HepG2 (cell line): ENCODE data around the gene MYO6. TPM values are rescaled to one million over a fixed set of nuclear protein-coding genes. Genes with fewer than 3 reads are reported as not detected.

Source experiments
- ATAC-seq: fragments of 200-7000 bp; cut with Tn5 transposase; 3 replicates; pipeline ENCODE4 v1.9.1; 2020; ENCODE audit warnings: mild to moderate bottlenecking, moderate library complexity
- BruUV-seq: library from RNA; stranded (reverse); fragments of 400-500 nt; replicated peaks from 2 replicates; lab custom pipeline; 2021; lab: Mats Ljungman, UMichigan
- CTCF ChIA-PET: fragments of 300-600 bp; formaldehyde crosslinking; extraction: SDS; loops from one replicate; lab custom pipeline; 2021; ENCODE audit warnings: low total read pairs, inconsistent platforms, low intra/inter-chr PET ratio; lab: Yijun Ruan, JAX
- POLR2A ChIA-PET: fragments of 350-600 bp; sonication (Branson Sonifier 250); formaldehyde crosslinking; loops from one replicate; lab custom pipeline; 2020; ENCODE audit warnings: antibody characterized with exemption, inconsistent platforms; lab: Yijun Ruan, JAX
- DNase-seq: peaks from one replicate; pipeline ENCODE4 v3.0.0-alpha.2; 2015; ENCODE audit warnings: low spot score
- FAIRE-seq: peaks from 3 replicates; lab custom pipeline; 2011; peaks lifted over from hg19 to GRCh38; lab: Jason Lieb, UNC
- H2AFZ ChIP-seq: one replicate; pipeline ENCODE4 v1.6.1; 2011; ENCODE audit warnings: low read length, inconsistent platforms
- H3K27ac ChIP-seq: fragments of 300-600 bp; 3 replicates; pipeline ENCODE4 v1.8.0; 2011; ENCODE audit warnings: mixed run types, mild to moderate bottlenecking, mixed read lengths, low read length, inconsistent platforms; ENCODE audit not compliant: insufficient read depth; ENCODE audit errors: extremely low read length
- H3K27me3 ChIP-seq, 2 experiments: fragments of 200-600 bp in 1 of 2; 2 replicates in 1 of 2; 3 replicates in 1 of 2; pipeline versions ENCODE4 v1.6.0 to v1.8.0; 2011; ENCODE audit warnings: low read length in 2 of 2, mild to moderate bottlenecking in 2 of 2, moderate library complexity in 2 of 2, inconsistent platforms in 1 of 2; ENCODE audit not compliant: insufficient read depth in 2 of 2, control insufficient read depth in 1 of 2
- H3K36me3 ChIP-seq, 2 experiments: fragments of 200-600 bp in 1 of 2; replicated peaks in 1 of 2; 2 replicates in 1 of 2; 3 replicates in 1 of 2; pipeline versions ENCODE4 v1.5.1 to v1.8.0; 2011; ENCODE audit warnings: low read length in 2 of 2, inconsistent platforms in 1 of 2; ENCODE audit not compliant: insufficient read depth in 2 of 2, control insufficient read depth in 1 of 2
- H3K4me1 ChIP-seq: 2 replicates; pipeline ENCODE4 v1.5.1; 2012; ENCODE audit warnings: low read length, inconsistent platforms; ENCODE audit not compliant: insufficient read depth
- H3K4me2 ChIP-seq: 2 replicates; pipeline ENCODE4 v1.6.0; 2011; ENCODE audit warnings: low read depth, low read length, inconsistent platforms
- H3K4me3 ChIP-seq, 3 experiments: fragments of 200-600 bp in 1 of 3; sonication (generic), shearing (Covaris generic) in 1 of 3; replicated peaks in 1 of 3; 2 replicates each; pipeline ENCODE4 v1.5.1; 2011 to 2016; ENCODE audit warnings: low read length in 3 of 3, inconsistent platforms in 2 of 3, low read depth in 2 of 3, mild to moderate bottlenecking in 2 of 3, control low read depth in 1 of 3, mixed read lengths in 1 of 3; ENCODE audit not compliant: insufficient read depth in 1 of 3
- H3K79me2 ChIP-seq: one replicate; pipeline ENCODE4 v1.6.1; 2011; ENCODE audit warnings: low read length, inconsistent platforms; ENCODE audit not compliant: insufficient read depth
- H3K9ac ChIP-seq: 2 replicates; pipeline ENCODE4 v1.6.0; 2011; ENCODE audit warnings: mild to moderate bottlenecking, low read depth, low read length, inconsistent platforms; ENCODE audit not compliant: insufficient read depth
- H3K9me3 ChIP-seq: 2 replicates; pipeline ENCODE4 v1.5.1; 2012; ENCODE audit warnings: mild to moderate bottlenecking, low read length
- H4K20me1 ChIP-seq: 2 replicates; pipeline ENCODE4 v1.6.0; 2011; ENCODE audit warnings: inconsistent platforms, mild to moderate bottlenecking, low read length, moderate library complexity; ENCODE audit not compliant: insufficient read depth
- DMTF1 ChIP-seq: sonication (generic); formaldehyde crosslinking; IDR thresholded peaks from 2 replicates; pipeline ENCODE4 v1.4.0; 2020; ENCODE audit warnings: mild to moderate bottlenecking, missing genetic modification reagents
- ETV5 ChIP-seq: IDR thresholded peaks from 2 replicates; pipeline ENCODE4 v1.6.1; 2018; ENCODE audit warnings: missing biosample characterization, missing genetic modification reagents, inconsistent platforms, borderline replicate concordance
- ETV6 ChIP-seq: sonication (generic); formaldehyde crosslinking; conservative IDR thresholded peaks from 2 replicates; pipeline ENCODE4 v1.4.0; 2020; ENCODE audit warnings: missing genetic modification reagents
- HDAC6 ChIP-seq: fragments of 200-600 bp; sonication (generic); IDR thresholded peaks from 2 replicates; pipeline ENCODE4 v1.7.0; 2017; ENCODE audit warnings: mild to moderate bottlenecking, antibody characterized with exemption, low read length, low read depth
- NRL ChIP-seq: sonication (generic); formaldehyde crosslinking; IDR thresholded peaks from 2 replicates; pipeline ENCODE4 v1.5.0; 2020; ENCODE audit warnings: missing genetic modification reagents, mild to moderate bottlenecking, moderate library complexity, borderline replicate concordance
- PBX2 ChIP-seq: IDR thresholded peaks from 2 replicates; pipeline ENCODE4 v1.6.1; 2016; ENCODE audit warnings: control low read depth
- ZBTB42 ChIP-seq: sonication (generic); formaldehyde crosslinking; IDR thresholded peaks from 2 replicates; pipeline ENCODE4 v1.5.0; 2020; ENCODE audit warnings: mild to moderate bottlenecking, missing genetic modification reagents
- ZGPAT ChIP-seq: IDR thresholded peaks from 2 replicates; pipeline ENCODE4 v1.6.1; 2016; ENCODE audit warnings: mild to moderate bottlenecking
- ZNF251 ChIP-seq: sonication (generic); formaldehyde crosslinking; IDR thresholded peaks from 2 replicates; pipeline ENCODE4 v1.9.0; 2021; ENCODE audit warnings: mild to moderate bottlenecking, missing genetic modification reagents
- ZNF609 ChIP-seq: sonication (generic); formaldehyde crosslinking; IDR thresholded peaks from 2 replicates; pipeline ENCODE4 v1.4.0; 2020; ENCODE audit warnings: mild to moderate bottlenecking, missing genetic modification reagents, borderline replicate concordance
- ZSCAN31 ChIP-seq: sonication (generic); formaldehyde crosslinking; IDR thresholded peaks from 2 replicates; pipeline ENCODE4 v1.5.0; 2020; ENCODE audit warnings: low read depth, mild to moderate bottlenecking, missing genetic modification reagents
- WGBS: methylation state at CpG from one replicate; pipeline ENCODE4 v1.1.6; 2017; ENCODE audit warnings: low lambda C conversion rate; 5-methylcytosine and 5-hydroxymethylcytosine counted together
- in situ Hi-C: cut with HindIII; loops from 2 replicates; pipeline ENCODE4 v1.10.0; 2017; ENCODE audit warnings: low pct_unique_long_range_greater_than_20kb; ENCODE audit not compliant: extremely low pct_ligation_motif_present
- intact Hi-C: fragments of 100-400 bp; cut with micrococcal nuclease; formaldehyde crosslinking; loops from one replicate; pipeline ENCODE4 v1.10.0; 2022; ENCODE audit not compliant: unreplicated experiment
- polyA plus RNA-seq, 8 experiments: library from polyadenylated mRNA; depleted of rRNA in 3 of 8; stranded (reverse) in 7 of 8; unstranded in 1 of 8; fragments of >200 nt; fragmentation: Illumina TruSeq in 4 of 8; extraction: Trizol in 4 of 8; gene quantifications; 2 replicates each; pipeline versions ENCODE4 v1.2.1 to v1.2.3, GENCODE V29; 2011 to 2016; ENCODE audit warnings: low read depth in 4 of 8, missing spikeins in 1 of 8, mixed read lengths in 1 of 8; ENCODE audit not compliant: insufficient read depth in 1 of 8
- total RNA-seq, 5 experiments: library from RNA; depleted of rRNA; stranded (reverse); fragments of >200 nt; fragmentation: Illumina TruSeq; extraction: Trizol; gene quantifications; 2 replicates each; pipeline ENCODE4 v1.2.3, GENCODE V29; 2016; ENCODE audit warnings: low read depth in 1 of 5

The MYO6 gene
- total and polyA plus RNA-seq, 2 of the 13 experiments (the other 11 are each of a cell fraction or from before 2014, with no cell fraction given): 5.4 to 7.5 TPM

- no peak for TF ChIP-seq DMTF1
- TF ChIP-seq, all 625 proteins: peak for 8
Observed at GRCh38 chr6:75852721-75853120, 103.7 kb downstream of the MYO6 start (continued).

- H3K4me3 ChIP-seq: no peak overlapping the region
- no peak overlapping the region for H3K27ac ChIP-seq
- H3K4me2 ChIP-seq: no peak overlapping the region
- no peak for FAIRE-seq
- WGBS: 63% methylated on average over 2 of the region's 2 CpGs
- TF ChIP-seq ZGPAT (CRISPR knock-in tag) (no peak), ETV6 (CRISPR knock-in tag) (no peak), NRL (CRISPR knock-in tag) (no peak), ZNF251 (CRISPR knock-in tag) (no peak), PBX2 (no peak), ETV5 (CRISPR knock-in tag) (no peak), ZSCAN31 (CRISPR knock-in tag) (no peak), ZNF609 (CRISPR knock-in tag) (no peak), HDAC6 (no peak), ZBTB42 (CRISPR knock-in tag) (no peak)
- peak; percentile 59 for ATAC-seq
- H3K9ac ChIP-seq: no peak overlapping the region
- no peaks in the 10 kb centered on the region for H4K20me1 ChIP-seq
- DNase-seq: no peak
- H3K9me3 ChIP-seq: no peaks in the 10 kb centered on the region
- intact Hi-C loops: loop anchor here (2.0 kb wide), 1 partner anchor 1605 kb away; no protein-coding TSS in a partner anchor
- no peaks in the 10 kb centered on the region for H3K27me3 ChIP-seq
- in situ Hi-C loops: no loop called here
- ChIA-PET CTCF (no interaction called here), POLR2A (no interaction called here)
- no peaks in the 10 kb centered on the region for H3K36me3 ChIP-seq
- peaks cover 23% of the 10 kb centered on the region for H3K4me1 ChIP-seq
- no peaks in the 10 kb centered on the region for H3K79me2 ChIP-seq
- BruUV-seq: no TSS peak
- no peak overlapping the region for H2AFZ ChIP-seq
Observed at GRCh38 chr6:75853806-75854205, 104.8 kb downstream of the MYO6 start.
